ENCODE results near the gene C2CD2.

The C2CD2 gene

DNA sequence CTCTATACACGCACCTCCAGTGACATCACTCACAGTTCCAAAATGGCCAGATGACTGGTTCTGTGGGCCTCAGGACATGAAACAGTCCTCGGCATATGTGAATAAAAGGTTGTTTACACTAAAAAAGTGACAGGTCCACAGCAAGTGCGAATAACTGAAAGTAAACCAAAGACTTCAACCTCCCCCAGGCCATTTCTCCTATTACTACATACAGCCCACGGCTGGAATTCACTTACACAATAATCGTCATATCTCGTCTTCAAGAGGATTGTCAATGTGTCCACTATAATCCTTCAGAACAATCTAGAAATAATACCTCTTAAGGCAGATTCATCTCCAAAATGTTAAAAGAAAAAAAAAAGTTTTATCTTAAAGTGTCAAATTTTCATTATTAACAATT, 72.8 kb downstream of the C2CD2 start:
- DNase-seq: no peak

DNA sequence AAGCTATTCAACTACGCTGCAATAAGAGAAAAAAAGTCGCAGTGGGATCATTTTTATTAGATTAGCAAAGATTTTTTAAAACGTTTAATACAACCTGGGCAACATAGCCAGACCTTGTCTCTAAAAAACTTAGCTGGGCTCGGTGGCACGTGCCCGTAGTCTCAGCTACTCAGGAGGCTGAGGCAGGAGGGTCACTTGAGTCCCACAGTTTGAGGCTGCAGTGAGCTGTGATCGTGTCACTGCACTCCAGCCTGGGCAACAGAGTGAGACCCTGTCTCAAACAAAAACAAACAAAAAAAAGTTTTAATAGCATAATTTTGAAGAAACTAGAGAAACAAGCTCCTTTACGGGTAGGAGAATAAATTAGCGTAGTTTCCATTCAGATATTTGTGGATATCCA, 73.7 kb downstream of the C2CD2 start:
- no peak for DNase-seq

GRCh38 chr21:41879190-41879998, 74.4 kb downstream of the C2CD2 start, which contains the start of gene PRDM15:
Gene PRDM15, minus strand, starts transcription at chr21:41879344. Its CDS starts 18,981 bp downstream, at chr21:41860363.
- DNase-seq: peak; percentile 44 to 76

- peak; percentile 45 to 73 for DNase-seq
Observed at GRCh38 chr21:41878831-41879189, 75.0 kb downstream of the C2CD2 start.

DNA sequence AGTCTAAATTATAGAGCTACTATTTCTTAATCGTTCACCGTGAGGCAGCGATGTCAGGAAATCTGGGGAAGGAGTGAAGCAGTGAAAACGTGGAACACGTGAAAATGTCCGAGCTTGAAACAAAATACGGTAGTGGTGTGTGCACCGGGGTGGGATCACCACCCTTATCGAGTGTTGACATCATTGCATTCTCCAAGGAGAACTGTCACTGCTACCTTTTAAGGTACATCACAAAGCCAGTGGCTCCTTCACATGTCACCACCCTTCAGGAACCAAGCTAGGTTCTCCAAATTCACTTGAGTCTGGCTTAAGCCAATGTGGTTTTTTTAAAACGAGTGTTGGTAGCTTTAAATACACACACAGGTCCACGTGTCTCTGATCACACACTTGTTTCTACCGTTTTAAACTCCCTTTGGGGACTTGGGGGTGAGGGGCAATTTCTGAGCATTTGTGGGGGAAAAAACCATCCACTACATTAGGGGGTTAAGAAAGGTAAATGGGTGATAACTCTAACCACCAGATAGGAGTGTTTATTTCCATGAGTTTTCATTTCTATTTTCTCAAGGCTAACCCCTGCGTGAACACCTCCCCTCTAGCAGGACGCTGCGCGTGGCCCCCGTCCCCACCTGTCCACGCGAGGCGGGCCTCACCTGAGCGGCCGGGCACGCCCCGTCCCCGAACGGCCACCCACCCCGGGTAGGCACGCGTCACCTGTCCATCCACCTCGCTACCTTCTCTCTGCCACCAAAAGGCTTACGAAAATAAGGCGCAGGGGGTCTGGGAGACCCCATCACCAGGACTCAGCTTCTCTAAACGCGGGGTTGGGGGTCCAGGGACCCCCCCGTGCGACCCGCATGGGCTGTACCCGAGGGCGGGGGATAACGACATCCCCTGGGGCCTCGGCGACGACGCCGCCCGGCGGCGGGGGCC, 75.7 kb downstream of the C2CD2 start:
- DNase-seq: no peak

DNA sequence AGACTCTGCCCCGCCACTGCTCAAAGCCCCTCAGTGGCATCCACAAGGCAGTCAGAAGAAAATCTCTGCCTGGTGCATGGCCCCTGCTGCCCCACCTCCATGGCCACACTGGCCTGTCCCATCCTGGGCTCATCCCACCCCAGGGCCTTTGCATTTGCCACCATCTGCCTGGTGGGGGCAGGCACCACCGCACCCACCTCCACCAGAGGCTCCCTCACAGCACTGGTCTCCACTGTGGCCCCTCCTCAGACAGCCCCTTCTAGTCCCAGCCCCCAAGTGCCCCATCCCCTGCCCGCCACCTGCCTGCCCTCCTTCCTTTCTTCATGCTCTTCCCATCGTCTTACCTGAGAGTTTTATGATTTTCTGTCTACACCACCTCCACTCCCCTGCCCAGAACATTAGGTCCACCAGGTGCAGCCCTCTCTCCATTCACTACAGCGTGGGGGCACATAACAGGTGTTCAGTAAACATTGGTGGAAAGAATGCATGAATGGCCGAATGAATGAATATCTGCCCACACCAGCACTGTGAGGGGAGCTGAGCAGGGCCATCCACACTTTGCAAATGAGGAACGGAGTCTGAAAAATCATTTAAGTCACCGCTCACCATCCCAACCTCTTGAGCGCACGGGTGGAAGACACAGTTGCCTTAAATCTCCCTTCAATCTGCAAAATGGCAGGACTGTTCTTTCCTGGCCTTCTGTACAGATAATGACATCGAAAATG, 76.7 kb downstream of the C2CD2 start:
- no peak for DNase-seq

- no peak for DNase-seq
Observed at GRCh38 chr21:41876396-41876795, 77.4 kb downstream of the C2CD2 start.

GRCh38 chr21:41875086-41875485, 78.7 kb downstream of the C2CD2 start:
- DNase-seq: no peak

- no peak for DNase-seq
Observed at GRCh38 chr21:41874611-41875010, 79.2 kb downstream of the C2CD2 start.

DNA sequence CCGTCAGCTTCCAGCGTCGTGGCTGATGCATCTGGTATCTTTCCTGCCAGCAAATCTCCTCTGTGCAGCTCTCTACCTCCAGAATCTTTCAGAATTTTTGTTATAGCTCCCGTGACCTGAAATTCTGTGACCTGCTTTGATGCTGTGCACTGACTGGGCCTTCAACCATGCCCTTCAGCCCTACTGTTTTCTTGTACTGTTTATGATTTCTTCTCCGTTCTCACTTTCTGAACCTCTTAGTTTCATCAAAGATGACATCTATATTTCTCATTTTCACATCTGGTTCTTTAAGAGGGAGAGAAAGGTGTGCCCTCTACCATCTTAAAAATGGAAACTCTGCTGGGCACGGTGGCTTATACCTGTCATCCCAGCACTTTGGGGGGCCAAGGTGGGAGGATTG, 80.4 kb downstream of the C2CD2 start:
- DNase-seq: no peak

DNA sequence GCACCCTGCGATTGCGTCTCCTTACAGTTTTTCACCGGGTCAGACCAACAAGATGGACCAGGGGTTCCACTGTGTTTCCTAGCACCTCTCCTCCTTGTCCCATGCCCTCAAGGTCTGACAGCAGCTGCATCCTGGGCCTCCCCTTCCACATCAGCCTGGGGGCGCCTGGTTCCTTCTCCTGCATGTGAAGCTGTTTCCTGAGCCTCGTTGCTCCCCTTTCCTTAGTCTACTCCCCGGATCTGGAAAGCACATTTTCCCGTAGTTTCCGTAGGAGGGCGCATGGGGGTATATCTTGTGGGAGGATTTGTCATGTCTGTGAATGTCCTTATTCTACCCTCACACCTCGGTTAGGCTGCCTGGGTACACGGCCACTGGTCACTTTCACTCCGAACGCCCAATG, 80.8 kb downstream of the C2CD2 start:
- DNase-seq: no peak

GRCh38 chr21:41871293-41872030, 82.4 kb downstream of the C2CD2 start:
- no peak for DNase-seq

- no peak for DNase-seq
Observed at GRCh38 chr21:41869771-41870170, 84.0 kb downstream of the C2CD2 start.

- DNase-seq: no peak
Observed at GRCh38 chr21:41868062-41868710, 85.6 kb downstream of the C2CD2 start.

- no peak for DNase-seq
Observed at GRCh38 chr21:41867313-41867712, 86.5 kb downstream of the C2CD2 start.

DNA sequence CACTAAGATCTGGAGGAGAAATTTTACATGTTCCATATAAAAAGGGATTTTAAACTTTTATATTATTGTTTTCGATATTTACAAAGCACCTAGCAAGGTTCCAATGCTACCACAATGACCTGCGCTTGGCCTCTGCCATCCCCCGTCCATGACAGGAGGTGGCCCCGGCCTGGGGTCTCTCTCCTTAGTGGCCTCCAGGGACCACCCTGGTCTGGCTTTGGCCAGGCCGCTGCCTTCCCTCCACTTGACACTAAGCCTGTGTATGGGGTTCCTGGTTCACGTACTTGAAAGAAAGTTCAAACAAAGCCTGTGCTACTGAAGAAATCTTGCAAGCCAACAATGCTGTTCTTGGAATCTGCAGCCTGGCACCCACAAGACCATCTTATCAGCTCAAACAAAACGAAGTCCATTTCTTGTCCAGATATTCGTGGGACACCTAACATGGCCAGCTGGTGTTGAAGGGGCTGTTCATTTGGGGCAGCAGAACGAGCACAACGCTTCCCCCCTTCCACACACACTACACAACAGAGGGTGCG, 87.5 kb downstream of the C2CD2 start:
- no peak for DNase-seq

- DNase-seq: no peak
Observed at GRCh38 chr21:41865002-41865777, 88.6 kb downstream of the C2CD2 start.

DNA sequence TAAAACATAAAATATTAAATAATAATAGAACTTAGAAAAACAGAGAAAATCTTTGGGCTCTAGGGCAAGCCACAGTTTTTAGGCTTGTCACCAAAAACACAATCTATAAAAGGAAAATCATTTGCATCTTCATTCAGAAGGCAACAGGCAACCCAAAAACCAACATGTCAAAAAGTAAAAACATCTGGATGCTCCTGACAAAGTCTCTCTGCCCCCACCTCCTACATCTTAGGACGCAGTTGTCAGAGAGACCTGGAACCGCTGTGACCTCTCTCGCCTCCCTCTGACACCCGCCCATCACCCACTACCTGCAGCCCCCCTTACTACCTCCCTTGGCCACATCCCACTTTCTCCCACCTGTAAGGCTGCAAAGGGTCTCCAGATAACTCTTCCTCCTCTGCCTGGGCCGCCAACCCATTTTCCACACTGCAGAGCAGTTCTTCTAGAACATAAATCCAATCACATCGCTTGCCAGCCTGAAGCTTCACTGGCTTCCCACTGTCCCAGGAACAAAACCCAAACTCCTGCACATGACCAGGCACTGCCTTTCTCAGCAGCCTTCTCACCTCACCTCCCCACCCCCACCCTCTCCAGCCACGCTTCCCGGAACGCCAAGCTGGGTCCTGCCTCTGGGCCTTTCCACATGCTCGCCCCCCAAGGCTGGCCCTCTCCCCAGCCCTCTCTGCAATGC, 89.4 kb downstream of the C2CD2 start:
- DNase-seq: no peak

DNA sequence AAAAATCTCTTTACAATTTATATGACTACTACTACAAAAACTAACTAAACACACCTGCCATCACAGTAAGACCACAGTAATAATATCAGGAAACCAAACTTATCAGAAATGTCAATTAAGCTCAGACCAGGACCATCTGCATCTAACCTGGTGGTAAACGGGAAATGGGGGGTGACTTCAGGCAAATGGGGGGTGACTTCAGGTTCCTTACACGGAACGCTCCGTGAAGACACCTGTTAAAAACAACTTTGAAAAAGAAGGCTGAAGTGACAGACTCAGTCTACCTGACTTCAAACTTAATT, 90.4 kb downstream of the C2CD2 start:
- DNase-seq: no peak

DNA sequence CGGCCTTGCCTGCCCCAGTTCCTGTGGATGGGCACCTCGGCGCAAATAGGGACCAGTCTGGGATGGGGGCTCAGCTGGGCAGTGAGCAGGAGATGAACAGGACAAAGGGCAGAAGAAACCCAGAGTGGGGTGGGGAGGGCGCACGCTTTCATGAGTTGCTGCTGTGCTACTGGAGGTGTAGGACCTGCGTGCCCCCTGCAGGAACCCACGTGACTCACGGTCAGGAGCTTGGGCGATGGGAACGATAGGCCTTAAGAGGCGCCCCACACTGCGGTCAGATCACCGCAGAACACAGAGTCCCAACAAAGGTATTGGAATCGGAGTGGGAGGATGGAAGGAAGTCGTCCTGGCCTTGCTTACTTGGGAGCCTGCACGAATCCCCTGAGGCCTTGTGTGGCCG, 91.8 kb downstream of the C2CD2 start:
- DNase-seq: no peak
